OCI-LY3 (cell line): Measurements from ENCODE around the gene GTPBP10.

Source experiments
- EZH2phosphoT487 ChIP-seq: fragments of 200-600 bp; shearing (Covaris generic); IDR thresholded peaks from 2 replicates; pipeline ENCODE4 v1.6.1; 2018; ENCODE audit warnings: antibody characterized with exemption, mixed run types, low read depth
- TF ChIP-seq, protein P1 (sequence below): fragments of 200-600, 300-600 bp; sonication (generic); IDR thresholded peaks from 2 replicates; pipeline ENCODE4 v1.5.1; 2014; ENCODE audit warnings: antibody characterized with exemption, low read length, low read depth

DNA sequence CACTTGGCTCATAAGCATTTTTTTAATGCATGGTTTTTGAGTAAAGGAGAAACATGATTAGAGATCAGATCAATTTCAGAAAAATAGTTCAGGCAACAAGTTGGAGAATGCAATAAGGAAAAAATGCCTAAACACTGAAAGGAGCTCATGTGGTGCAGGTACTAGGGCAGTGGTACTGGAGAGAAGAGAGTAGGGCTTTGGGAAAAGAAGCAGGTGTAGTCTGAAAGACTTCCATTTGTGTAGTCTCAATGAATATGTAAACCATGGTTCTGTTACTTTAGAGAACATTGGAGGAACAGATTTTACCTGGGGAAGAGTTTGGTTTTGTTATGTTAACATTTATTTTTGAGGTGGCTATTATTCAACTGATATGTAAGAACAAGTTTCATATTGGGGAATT lies 5.5 kb downstream of the GTPBP10 start:
- TF ChIP-seq, protein P1, sequence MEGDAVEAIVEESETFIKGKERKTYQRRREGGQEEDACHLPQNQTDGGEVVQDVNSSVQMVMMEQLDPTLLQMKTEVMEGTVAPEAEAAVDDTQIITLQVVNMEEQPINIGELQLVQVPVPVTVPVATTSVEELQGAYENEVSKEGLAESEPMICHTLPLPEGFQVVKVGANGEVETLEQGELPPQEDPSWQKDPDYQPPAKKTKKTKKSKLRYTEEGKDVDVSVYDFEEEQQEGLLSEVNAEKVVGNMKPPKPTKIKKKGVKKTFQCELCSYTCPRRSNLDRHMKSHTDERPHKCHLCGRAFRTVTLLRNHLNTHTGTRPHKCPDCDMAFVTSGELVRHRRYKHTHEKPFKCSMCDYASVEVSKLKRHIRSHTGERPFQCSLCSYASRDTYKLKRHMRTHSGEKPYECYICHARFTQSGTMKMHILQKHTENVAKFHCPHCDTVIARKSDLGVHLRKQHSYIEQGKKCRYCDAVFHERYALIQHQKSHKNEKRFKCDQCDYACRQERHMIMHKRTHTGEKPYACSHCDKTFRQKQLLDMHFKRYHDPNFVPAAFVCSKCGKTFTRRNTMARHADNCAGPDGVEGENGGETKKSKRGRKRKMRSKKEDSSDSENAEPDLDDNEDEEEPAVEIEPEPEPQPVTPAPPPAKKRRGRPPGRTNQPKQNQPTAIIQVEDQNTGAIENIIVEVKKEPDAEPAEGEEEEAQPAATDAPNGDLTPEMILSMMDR, result no peak
- TF ChIP-seq EZH2phosphoT487, result no peak
